Thyroid gland (tissue), 4 donors: ENCODE results near the gene TRIM61. TPM values are rescaled to one million over a fixed set of nuclear protein-coding genes. Genes with fewer than 3 reads are reported as not detected.

Experiments
- DNase-seq, 2 donors: peaks; one replicate each; pipeline ENCODE4 v3.0.0-alpha.2; 2019
- H3K27ac ChIP-seq, 3 donors: fragments of 200-600 bp; sonication (generic); 1 replicate in 2 of 3; 2 replicates in 1 of 3; pipeline ENCODE4 v1.5.1; 2016 to 2019; ENCODE audit warnings: mild to moderate bottlenecking in 1 of 3, moderate library complexity in 1 of 3
- H3K27me3 ChIP-seq: fragments of 200-600 bp; sonication (generic); one replicate; pipeline ENCODE4 v1.5.1; 2019
- H3K36me3 ChIP-seq, 2 donors: fragments of 200-600 bp; sonication (generic); one replicate each; pipeline ENCODE4 v1.5.1; 2016 to 2019
- H3K4me1 ChIP-seq, 2 donors: fragments of 200-600 bp; sonication (generic); one replicate each; pipeline ENCODE4 v1.5.1; 2017 to 2019
- H3K4me3 ChIP-seq, 3 donors: fragments of 200-600 bp; sonication (generic); replicated peaks in 1 of 3; 1 replicate in 2 of 3; 2 replicates in 1 of 3; pipeline ENCODE4 v1.5.1; 2016; ENCODE audit warnings: mild to moderate bottlenecking in 1 of 3
- H3K9me3 ChIP-seq: fragments of 200-600 bp; sonication (generic); one replicate; pipeline ENCODE4 v1.5.1; 2017
- CTCF ChIP-seq, 6 experiments: fragments of 200-600 bp in 3 of 6; fragments of 450-650 bp in 3 of 6; sonication (generic) in 3 of 6; IDR thresholded peaks; one replicate each; pipeline ENCODE4 v1.5.1; 2016 to 2019; ENCODE audit warnings: antibody characterized with exemption in 6 of 6, mild to moderate bottlenecking in 2 of 6, inconsistent platforms in 1 of 6, moderate library complexity in 1 of 6
- POLR2A ChIP-seq, 2 donors: fragments of 450-650 bp; IDR thresholded peaks; one replicate each; pipeline ENCODE4 v1.6.1; 2017; ENCODE audit warnings: antibody characterized with exemption in 2 of 2, mild to moderate bottlenecking in 2 of 2, moderate library complexity in 1 of 2
- WGBS, 2 donors: methylation state at CpG; one replicate each; pipeline ENCODE4 v1.1.5; 2017; 5-methylcytosine and 5-hydroxymethylcytosine counted together
- intact Hi-C: fragments of 100-400 bp; cut with DNase I; formaldehyde crosslinking; loops from one replicate; pipeline ENCODE4 v1.15.1; 2023
- total RNA-seq, 4 donors: library from RNA; depleted of rRNA; stranded (reverse); fragments of >200 nt; gene quantifications; one replicate each; pipeline ENCODE4 v1.2.3, GENCODE V29; 2016

The TRIM61 gene
- total RNA-seq, 4 donors from 2014 or later = 1.2 to 5.5 (median 4.5) TPM

DNA sequence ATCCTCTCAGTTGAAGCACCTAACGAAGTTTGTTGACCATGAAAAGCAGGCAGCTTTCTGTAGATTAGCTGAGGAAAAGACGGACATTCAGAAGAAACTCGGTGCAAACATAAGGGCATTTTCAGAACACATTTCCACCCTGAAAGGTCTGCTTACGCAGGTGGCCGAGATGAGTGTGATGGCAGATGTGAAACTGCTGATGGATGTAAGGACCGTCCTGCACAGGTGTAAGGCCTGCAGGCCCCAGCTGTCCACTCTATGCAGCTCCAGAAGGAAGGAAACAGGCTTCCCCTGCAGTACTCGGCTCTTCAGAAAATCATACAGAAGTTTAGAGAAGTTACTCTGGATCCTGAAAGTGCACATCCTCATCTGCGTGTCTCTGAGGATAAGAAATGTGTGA lies 33.5 kb upstream of the TRIM61 start:
- no peaks in the 10 kb centered on the region for H3K4me1 ChIP-seq
- H3K27ac ChIP-seq = no peak overlapping the region
- DNase-seq = no peak
- no peak for TF ChIP-seq CTCF (IDR thresholded peaks at IDR 0.05)
- no peak for TF ChIP-seq POLR2A (IDR thresholded peaks at IDR 0.05)
- 84 to 91% methylated on average over 8 of the region's 8 CpGs for WGBS, 2 donors
- H3K27me3 ChIP-seq = no peaks in the 10 kb centered on the region
- no peaks in the 10 kb centered on the region for H3K36me3 ChIP-seq
- H3K4me3 ChIP-seq = no peak overlapping the region
- no peaks in the 10 kb centered on the region for H3K9me3 ChIP-seq
- intact Hi-C loops = no loop called here

DNA sequence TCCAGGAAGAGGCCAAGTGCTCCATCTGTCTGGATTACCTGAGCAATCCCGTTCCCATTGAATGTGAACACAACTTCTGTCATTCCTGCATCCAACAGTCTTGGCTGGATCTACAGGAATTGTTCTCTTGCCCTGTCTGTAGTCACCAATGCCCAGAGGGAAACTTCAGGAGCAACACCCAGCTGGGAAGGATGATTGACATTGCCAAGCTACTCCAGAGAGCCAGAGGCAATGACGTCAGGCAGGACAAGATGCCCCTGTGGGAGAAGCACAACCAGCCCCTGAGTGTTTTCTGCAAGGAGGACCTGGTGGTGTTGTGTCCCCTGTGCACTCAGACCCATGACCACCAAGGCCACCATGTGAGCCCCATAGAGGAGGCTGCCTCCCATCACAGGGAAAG lies 33.0 kb upstream of the TRIM61 start:
- Histone ChIP-seq H3K27me3 (no peaks in the 10 kb centered on the region), H3K9me3 (no peaks in the 10 kb centered on the region), H3K36me3 (no peaks in the 10 kb centered on the region), H3K4me1 (no peaks in the 10 kb centered on the region), H3K27ac (no peak overlapping the region), H3K4me3 (no peak overlapping the region)
- TF ChIP-seq POLR2A (IDR thresholded peaks at IDR 0.05) = no peak
- no peak for TF ChIP-seq CTCF (IDR thresholded peaks at IDR 0.05)
- WGBS, 2 donors = 51 to 89% methylated on average over 2 of the region's 2 CpGs
- DNase-seq = no peak
- intact Hi-C loops = no loop called here

DNA sequence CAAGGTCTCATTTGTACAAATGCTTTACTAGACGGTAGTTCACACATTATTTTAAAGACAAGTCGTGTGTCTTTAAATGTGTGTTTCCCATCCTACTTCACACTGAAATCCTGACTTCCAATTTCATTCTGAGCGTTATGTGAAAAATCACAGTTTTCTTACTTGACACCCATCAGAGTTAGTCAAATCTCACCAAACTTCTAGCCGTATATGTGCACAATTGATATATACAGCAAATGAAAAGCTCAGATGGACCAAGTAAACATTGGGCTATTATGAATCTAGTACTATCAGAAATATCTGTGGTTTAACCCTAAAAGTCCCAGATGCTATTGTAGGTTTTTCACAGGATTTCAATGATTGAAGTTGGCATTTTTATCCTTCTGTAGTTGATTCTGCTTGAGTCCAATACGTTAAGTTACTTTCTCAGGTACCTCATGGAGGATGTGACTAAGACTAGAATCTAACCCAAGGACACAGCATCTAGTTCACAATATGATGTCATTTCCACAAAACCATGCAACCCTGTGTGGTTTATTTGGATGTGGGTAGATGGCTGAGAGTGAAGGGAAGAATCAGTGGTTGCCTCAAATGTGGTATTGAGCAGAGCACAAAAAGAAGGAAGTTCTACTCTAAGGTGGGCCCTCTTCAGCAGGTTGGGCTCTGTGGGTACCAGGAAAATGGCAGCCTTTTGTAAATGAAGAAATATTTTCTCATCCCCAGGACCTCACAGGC lies 32.2 kb upstream of the TRIM61 start:
- intact Hi-C loops = no loop called here

GRCh38 chr4:165006886-165007285 lies 29.4 kb upstream of the TRIM61 start:
- no peaks in the 10 kb centered on the region for H3K9me3 ChIP-seq
- no peaks in the 10 kb centered on the region for H3K36me3 ChIP-seq
- TF ChIP-seq CTCF (IDR thresholded peaks at IDR 0.05) = no peak
- no peak for TF ChIP-seq POLR2A (IDR thresholded peaks at IDR 0.05)
- no peak overlapping the region for H3K27ac ChIP-seq
- H3K4me3 ChIP-seq = no peak overlapping the region
- intact Hi-C loops = no loop called here
- DNase-seq = no peak
- H3K27me3 ChIP-seq = no peaks in the 10 kb centered on the region
- 89 to 96% methylated on average over 5 of the region's 5 CpGs for WGBS, 2 donors
- H3K4me1 ChIP-seq = no peaks in the 10 kb centered on the region

More for the DNA sequence above, 32.2 kb upstream of the TRIM61 start:
- 86 to 93% methylated on average over 5 of the region's 5 CpGs for WGBS, 2 donors
- Histone ChIP-seq H3K4me1 (no peaks in the 10 kb centered on the region), H3K27ac (no peak overlapping the region), H3K36me3 (no peaks in the 10 kb centered on the region), H3K27me3 (no peaks in the 10 kb centered on the region), H3K9me3 (no peaks in the 10 kb centered on the region), H3K4me3 (no peak overlapping the region)
- TF ChIP-seq CTCF (IDR thresholded peaks at IDR 0.05) (no peak), POLR2A (IDR thresholded peaks at IDR 0.05) (no peak)
- DNase-seq = no peak

- no peaks in the 10 kb centered on the region for H3K9me3 ChIP-seq
- no peak overlapping the region for H3K27ac ChIP-seq
- 71 to 86% methylated on average over 9 of the region's 9 CpGs for WGBS, 2 donors
- no peak for TF ChIP-seq POLR2A (IDR thresholded peaks at IDR 0.05)
- no peak for TF ChIP-seq CTCF (IDR thresholded peaks at IDR 0.05)
- H3K36me3 ChIP-seq = no peaks in the 10 kb centered on the region
- no peak overlapping the region for H3K4me3 ChIP-seq
- no peaks in the 10 kb centered on the region for H3K27me3 ChIP-seq
- intact Hi-C loops = no loop called here
- no peaks in the 10 kb centered on the region for H3K4me1 ChIP-seq
- no peak for DNase-seq
These were observed 29.0 kb upstream of the TRIM61 start for GRCh38 chr4:165006456-165006855.
